PC-9 (cell line): ENCODE results near the gene HBG1. TPM values are rescaled to one million over a fixed set of nuclear protein-coding genes. Genes with fewer than 3 reads are reported as not detected.
"Not testable (repeated sequence)": the region's sequence is repeated elsewhere in the genome, so short reads cannot be mapped to it uniquely, and the experiment has no call there.

Source experiments
- BruUV-seq: library from RNA; stranded (reverse); fragments of 400-500 nt; replicated peaks from 2 replicates; lab custom pipeline; 2021; lab: Mats Ljungman, UMichigan
- CTCF ChIA-PET: fragments of 300-600 bp; sonication (Branson Sonifier 250); formaldehyde crosslinking; loops from one replicate; lab custom pipeline; 2022; ENCODE audit warnings: antibody characterized with exemption; lab: Charles Lee
- POLR2A ChIA-PET: fragments of 300-600 bp; sonication (Branson Sonifier 250); formaldehyde crosslinking; loops from one replicate; lab custom pipeline; 2022; ENCODE audit warnings: antibody characterized with exemption; ENCODE audit not compliant: unreplicated experiment; lab: Charles Lee
- DNase-seq, 2 experiments: peaks; one replicate each; pipeline versions ENCODE4 v3.0.0 to v3.0.0-alpha.2; 2015 to 2022; ENCODE audit warnings: mixed read lengths in 1 of 2
- H2AFZ ChIP-seq: fragments of 200-600 bp; sonication (generic); 2 replicates; pipeline ENCODE4 v1.8.1; 2017; ENCODE audit warnings: antibody characterized with exemption
- H3F3A ChIP-seq: fragments of 200-600 bp; sonication (generic); 2 replicates; pipeline ENCODE4 v1.8.1; 2017; ENCODE audit warnings: antibody characterized with exemption, mild to moderate bottlenecking, low read depth; ENCODE audit not compliant: insufficient read depth
- H3K27ac ChIP-seq: fragments of 200-600 bp; sonication (generic); 2 replicates; pipeline ENCODE4 v1.6.1; 2016; ENCODE audit warnings: mixed run types
- H3K27me3 ChIP-seq: fragments of 200-600 bp; sonication (generic); 2 replicates; pipeline ENCODE4 v1.6.1; 2016; ENCODE audit warnings: low read depth, mixed run types; ENCODE audit not compliant: insufficient read depth
- H3K36me3 ChIP-seq: fragments of 200-600 bp; sonication (generic); 2 replicates; pipeline ENCODE4 v1.6.1; 2016; ENCODE audit warnings: low read depth, mixed run types
- H3K4me1 ChIP-seq: fragments of 200-600 bp; sonication (generic); replicated peaks from 2 replicates; pipeline ENCODE4 v1.6.1; 2016; ENCODE audit warnings: mixed run types; ENCODE audit not compliant: insufficient read depth
- H3K4me2 ChIP-seq: fragments of 200-600 bp; sonication (generic); 2 replicates; pipeline ENCODE4 v1.6.1; 2017; ENCODE audit warnings: mixed run types
- H3K4me3 ChIP-seq: fragments of 200-600 bp; sonication (generic); 2 replicates; pipeline ENCODE4 v1.6.1; 2016; ENCODE audit warnings: mixed run types
- H3K79me2 ChIP-seq: fragments of 200-600 bp; sonication (generic); 2 replicates; pipeline ENCODE4 v1.6.1; 2017; ENCODE audit warnings: low read depth, mixed run types
- H3K9me2 ChIP-seq: fragments of 200-600 bp; sonication (generic); 2 replicates; pipeline ENCODE4 v1.8.1; 2017; ENCODE audit warnings: mild to moderate bottlenecking; ENCODE audit not compliant: insufficient read depth
- H3K9me3 ChIP-seq: fragments of 200-600 bp; sonication (generic); 2 replicates; pipeline ENCODE4 v1.8.1; 2016; ENCODE audit warnings: low read depth; ENCODE audit not compliant: insufficient read depth
- H4K20me1 ChIP-seq: fragments of 200-600 bp; sonication (generic); 2 replicates; pipeline ENCODE4 v1.8.1; 2017; ENCODE audit not compliant: insufficient read depth
- CTCF ChIP-seq: fragments of 200-600 bp; sonication (generic); conservative IDR thresholded peaks from 2 replicates; pipeline ENCODE4 v1.6.1; 2017; ENCODE audit warnings: mixed run types, antibody characterized with exemption, mild to moderate bottlenecking, moderate library complexity
- EZH2 ChIP-seq: fragments of 200-600 bp; sonication (generic); IDR thresholded peaks from 2 replicates; pipeline ENCODE4 v1.8.0; 2017; ENCODE audit warnings: antibody characterized with exemption, low read depth
- intact Hi-C: fragments of 100-400 bp; cut with micrococcal nuclease; formaldehyde crosslinking; loops from one replicate; pipeline ENCODE4 v1.10.0; 2022; ENCODE audit not compliant: unreplicated experiment
- total RNA-seq: library from RNA; stranded (reverse); gene quantifications from 2 replicates; pipeline ENCODE4 v1.2.3, GENCODE V29; 2021

Gene HBG1
- total RNA-seq, 1 experiment from 2014 or later, result not detected

GRCh38 chr11:5265832-5266231, 16.2 kb upstream of the HBG1 start:
- no peak for DNase-seq
- POLR2A ChIA-PET, result no interaction called here
- intact Hi-C loops, result no loop called here
- CTCF ChIA-PET, result no interaction called here
- H3F3A ChIP-seq, result no peaks in the 10 kb centered on the region
- no peaks in the 10 kb centered on the region for H3K79me2 ChIP-seq
- TF ChIP-seq CTCF (no peak), EZH2 (no peak)
- H2AFZ ChIP-seq, result no peak overlapping the region
- no peaks in the 10 kb centered on the region for H3K9me3 ChIP-seq
- H3K27ac ChIP-seq, result no peak overlapping the region
- H4K20me1 ChIP-seq, result no peaks in the 10 kb centered on the region
- H3K4me2 ChIP-seq, result no peak overlapping the region
- no peaks in the 10 kb centered on the region for H3K27me3 ChIP-seq
- H3K9me2 ChIP-seq, result no peaks in the 10 kb centered on the region
- no peak overlapping the region for H3K4me3 ChIP-seq
- no TSS peak for BruUV-seq
- no peaks in the 10 kb centered on the region for H3K4me1 ChIP-seq
- no peaks in the 10 kb centered on the region for H3K36me3 ChIP-seq

- H3K4me2 ChIP-seq, result no peak overlapping the region
- no peaks in the 10 kb centered on the region for H3K9me2 ChIP-seq
- H3F3A ChIP-seq, result no peaks in the 10 kb centered on the region
- TF ChIP-seq EZH2 (no peak), CTCF (no peak)
- no peaks in the 10 kb centered on the region for H3K36me3 ChIP-seq
- DNase-seq, result no peak
- H3K27ac ChIP-seq, result no peak overlapping the region
- H3K27me3 ChIP-seq, result no peaks in the 10 kb centered on the region
- ChIA-PET POLR2A (no interaction called here), CTCF (no interaction called here)
- BruUV-seq, result no TSS peak
- intact Hi-C loops, result no loop called here
- H3K4me3 ChIP-seq, result no peak overlapping the region
- no peaks in the 10 kb centered on the region for H4K20me1 ChIP-seq
- no peaks in the 10 kb centered on the region for H3K79me2 ChIP-seq
- no peaks in the 10 kb centered on the region for H3K9me3 ChIP-seq
- H2AFZ ChIP-seq, result no peak overlapping the region
- no peaks in the 10 kb centered on the region for H3K4me1 ChIP-seq
Observed at GRCh38 chr11:5258543-5259262, 9.0 kb upstream of the HBG1 start.

GRCh38 chr11:5257296-5257695, 7.6 kb upstream of the HBG1 start:
- no peaks in the 10 kb centered on the region for H3K27me3 ChIP-seq
- no peak overlapping the region for H3K4me3 ChIP-seq
- H3K9me3 ChIP-seq, result no peaks in the 10 kb centered on the region
- H3F3A ChIP-seq, result no peaks in the 10 kb centered on the region
- no peaks in the 10 kb centered on the region for H3K36me3 ChIP-seq
- no TSS peak for BruUV-seq
- H3K27ac ChIP-seq, result no peak overlapping the region
- no peak overlapping the region for H3K4me2 ChIP-seq
- no peaks in the 10 kb centered on the region for H3K4me1 ChIP-seq
- H2AFZ ChIP-seq, result no peak overlapping the region
- ChIA-PET POLR2A (no interaction called here), CTCF (no interaction called here)
- no peaks in the 10 kb centered on the region for H4K20me1 ChIP-seq
- TF ChIP-seq EZH2 (no peak), CTCF (no peak)
- no peaks in the 10 kb centered on the region for H3K9me2 ChIP-seq
- no peaks in the 10 kb centered on the region for H3K79me2 ChIP-seq
- intact Hi-C loops, result no loop called here
- DNase-seq, result no peak

- H3K9me3 ChIP-seq, H3K36me3 ChIP-seq, H3K4me3 ChIP-seq, H3K4me1 ChIP-seq, H3K27me3 ChIP-seq, H3K79me2 ChIP-seq, H2AFZ ChIP-seq, DNase-seq, H3F3A ChIP-seq, H4K20me1 ChIP-seq, POLR2A ChIA-PET, H3K27ac ChIP-seq, intact Hi-C loops, BruUV-seq, H3K4me2 ChIP-seq, H3K9me2 ChIP-seq: not testable (repeated sequence)
- CTCF ChIA-PET, result interaction anchor here (0.7 kb wide), 1 partner anchor 1108 kb away, joined by 5 read pairs; no protein-coding TSS in a partner anchor
Observed at GRCh38 chr11:5254646-5255413, 5.2 kb upstream of the HBG1 start, which contains the start of gene HBG2. Gene HBG2 (minus strand): TSS chr11:5254781. CDS start chr11:5254728, 53 bp downstream.

GRCh38 chr11:5254023-5254422, 4.4 kb upstream of the HBG1 start:
- H3K9me2 ChIP-seq, DNase-seq, H3K4me2 ChIP-seq, H3K9me3 ChIP-seq, BruUV-seq, H3K27me3 ChIP-seq, H2AFZ ChIP-seq, CTCF ChIA-PET, H3K36me3 ChIP-seq, H3K4me1 ChIP-seq, H3K79me2 ChIP-seq, H3F3A ChIP-seq, POLR2A ChIA-PET, H3K27ac ChIP-seq, intact Hi-C loops, H3K4me3 ChIP-seq, H4K20me1 ChIP-seq: not testable (repeated sequence)
